Measurements from ENCODE around the gene PZP.

Gene PZP

DNA sequence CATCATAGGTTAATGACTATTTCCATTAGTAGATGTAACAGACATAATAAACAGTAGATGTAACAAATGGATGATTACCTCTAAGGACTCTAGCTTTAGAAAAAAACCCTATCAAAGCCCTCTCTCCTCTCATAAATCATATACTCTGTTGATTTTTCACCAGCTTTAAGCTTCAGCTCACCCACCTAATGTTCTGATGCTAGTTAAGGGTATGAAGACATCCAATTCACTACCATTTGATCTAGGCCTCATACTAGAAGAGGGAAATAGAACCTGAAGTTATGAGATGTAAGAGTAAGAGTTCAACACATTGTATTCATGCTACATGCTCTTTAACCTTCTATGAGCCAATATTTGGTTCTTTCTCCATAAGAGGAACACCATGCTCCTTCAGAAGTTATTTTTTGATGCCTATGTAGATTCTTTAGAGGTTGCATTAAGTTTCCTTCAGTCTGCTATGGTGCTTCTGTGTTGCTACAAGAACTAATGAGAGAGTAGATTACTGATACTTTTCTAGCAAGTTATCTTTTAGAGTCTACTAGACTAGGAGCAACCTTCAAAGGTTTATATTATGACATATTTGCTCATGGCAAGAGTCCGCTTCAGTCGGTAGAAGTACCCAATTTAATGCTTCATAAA lies 108.5 kb downstream of the PZP start:
- DNase-seq = no peak

Data from NCI-H2171 (cell line).